Panc1 (cell line): Measurements from ENCODE around the gene OR11A1.

ENCODE experiments used
- CTCF ChIP-seq: fragments of 450-650 bp; IDR thresholded peaks from 2 replicates; pipeline ENCODE4 v1.5.1; 2017; ENCODE audit warnings: mild to moderate bottlenecking
- POLR2AphosphoS5 ChIP-seq: IDR thresholded peaks from 2 replicates; pipeline ENCODE4 v1.6.1; 2012; ENCODE audit warnings: mild to moderate bottlenecking, low read depth, low read length, moderate library complexity

- no peak for TF ChIP-seq CTCF
- no peak for TF ChIP-seq POLR2AphosphoS5
These were observed 4.3 kb upstream of the OR11A1 start for GRCh38 chr6:29461021-29461814.
